Hematopoietic multipotent progenitor cell (in vitro differentiated cells): ENCODE measurements around the gene AMBN. TPM values are rescaled to one million over a fixed set of nuclear protein-coding genes. Genes with fewer than 3 reads are reported as not detected.

ENCODE experiments used
- DNase-seq, 3 donors: peaks; one replicate each; pipeline ENCODE4 v3.0.0-alpha.2; 2011 to 2015; ENCODE audit warnings: low read depth in 2 of 3, low spot score in 2 of 3
- total RNA-seq: library from RNA; depleted of rRNA; stranded (reverse); fragments of >200 nt; gene quantifications from one replicate; pipeline ENCODE4 v1.2.3, GENCODE V29; 2012

Gene AMBN
- not detected for total RNA-seq

- DNase-seq = no peak
Measured at GRCh38 chr4:70591955-70592582, at the start of gene AMBN. Gene AMBN, plus strand, starts transcription at chr4:70592256. Its CDS starts 103 bp downstream, at chr4:70592359.

GRCh38 chr4:70544279-70544868 lies 47.7 kb upstream of the AMBN start:
- DNase-seq = peak in 1 of 3 donors; percentile 9

GRCh38 chr4:70556856-70557255 lies 35.2 kb upstream of the AMBN start:
- DNase-seq = no peak

GRCh38 chr4:70559211-70559830 lies 32.7 kb upstream of the AMBN start:
- DNase-seq = peak in 2 of 3 donors; percentile 46 to 76

GRCh38 chr4:70559924-70560323 lies 32.1 kb upstream of the AMBN start:
- DNase-seq = no peak

GRCh38 chr4:70564033-70564432 lies 28.0 kb upstream of the AMBN start:
- no peak for DNase-seq

GRCh38 chr4:70570796-70571195 lies 21.3 kb upstream of the AMBN start:
- no peak for DNase-seq

- DNase-seq = no peak
Measured at GRCh38 chr4:70571772-70572171, 20.3 kb upstream of the AMBN start.

- no peak for DNase-seq
Measured at GRCh38 chr4:70575964-70576363, 16.1 kb upstream of the AMBN start.

- DNase-seq = no peak
Measured at GRCh38 chr4:70577220-70577927, 14.7 kb upstream of the AMBN start.

- no peak for DNase-seq
Measured at GRCh38 chr4:70581980-70582379, 10.1 kb upstream of the AMBN start.

- DNase-seq = no peak
Measured at GRCh38 chr4:70583952-70584834, 7.9 kb upstream of the AMBN start.

GRCh38 chr4:70586841-70587240 lies 5.2 kb upstream of the AMBN start:
- no peak for DNase-seq

- DNase-seq = no peak
Measured at GRCh38 chr4:70589785-70590184, 2.3 kb upstream of the AMBN start.

- no peak for DNase-seq
Measured at GRCh38 chr4:70594196-70594595, 2.1 kb downstream of the AMBN start.

GRCh38 chr4:70600305-70600704 lies 8.2 kb downstream of the AMBN start:
- DNase-seq = no peak

GRCh38 chr4:70600977-70601376 lies 8.9 kb downstream of the AMBN start:
- DNase-seq = no peak

GRCh38 chr4:70601422-70602039 lies 9.5 kb downstream of the AMBN start:
- DNase-seq = peak; percentile 26 to 89 (median 78)

- DNase-seq = no peak
Measured at GRCh38 chr4:70603856-70604255, 11.8 kb downstream of the AMBN start.

- no peak for DNase-seq
Measured at GRCh38 chr4:70606459-70606858, 14.4 kb downstream of the AMBN start.
